GM21526 (cell line): ENCODE data around the gene LYST.
A peak's percentile ranks its signal among the peaks of the same experiment; 100 is the strongest.
"Not testable (repeated sequence)": the region's sequence is repeated elsewhere in the genome, so short reads cannot be mapped to it uniquely, and the experiment has no call there.

Experiments
- ATAC-seq: cut with Tn5 transposase; IDR thresholded peaks from one replicate; pipeline ENCODE4 v1.9.1; 2021; ENCODE audit warnings: moderate library complexity; ENCODE audit not compliant: unreplicated experiment, low FRiP score

The LYST gene

GRCh38 chr1:235643837-235644692, 222.6 kb downstream of the LYST start:
- no peak for ATAC-seq

GRCh38 chr1:235642943-235643371, 223.7 kb downstream of the LYST start:
- ATAC-seq: no peak

DNA sequence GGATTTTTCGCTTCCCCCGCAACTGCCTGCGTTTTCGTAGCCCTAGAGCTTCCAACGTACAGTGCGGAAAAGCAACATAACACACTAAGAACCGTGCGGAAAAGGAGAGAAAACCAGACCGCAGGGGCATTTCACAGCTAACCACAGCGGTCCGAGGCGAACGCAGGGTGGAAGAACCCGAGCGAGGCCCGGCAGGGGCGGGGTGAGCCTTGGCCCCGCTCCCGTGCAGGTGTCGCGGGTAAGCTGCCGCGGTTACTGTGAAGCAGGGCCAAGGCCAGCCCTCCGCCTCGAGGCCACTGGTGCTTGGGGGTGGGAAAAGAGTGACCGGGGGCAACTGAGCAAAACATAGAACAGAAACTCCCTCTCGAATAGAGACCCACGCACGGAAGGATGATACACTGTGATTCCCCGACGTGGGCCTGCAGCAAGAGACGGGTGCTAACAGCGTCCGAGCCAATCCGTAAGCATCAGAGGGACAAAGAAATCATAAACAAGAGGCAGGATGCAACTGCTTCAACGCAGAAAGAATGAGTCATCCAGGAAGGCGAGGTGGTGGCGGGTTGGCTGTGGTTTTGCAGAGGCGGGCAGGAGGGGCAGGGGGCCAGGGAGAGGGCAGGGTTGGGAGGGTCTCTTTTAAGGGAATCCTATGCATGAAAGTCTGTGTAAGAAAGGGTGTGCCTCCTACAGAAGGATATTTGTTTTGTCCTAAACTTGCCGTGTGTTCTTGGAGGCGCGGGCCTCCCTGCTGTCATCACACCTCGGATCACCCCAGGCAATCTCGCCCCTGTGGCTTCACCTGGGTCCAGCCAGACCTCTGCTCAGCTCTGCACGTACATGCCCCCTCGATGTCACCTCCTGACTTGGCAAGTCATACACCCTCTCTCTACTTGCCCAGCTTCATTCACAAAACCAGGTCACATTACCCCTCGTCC, 224.4 kb downstream of the LYST start:
- peak; percentile 50 for ATAC-seq

DNA sequence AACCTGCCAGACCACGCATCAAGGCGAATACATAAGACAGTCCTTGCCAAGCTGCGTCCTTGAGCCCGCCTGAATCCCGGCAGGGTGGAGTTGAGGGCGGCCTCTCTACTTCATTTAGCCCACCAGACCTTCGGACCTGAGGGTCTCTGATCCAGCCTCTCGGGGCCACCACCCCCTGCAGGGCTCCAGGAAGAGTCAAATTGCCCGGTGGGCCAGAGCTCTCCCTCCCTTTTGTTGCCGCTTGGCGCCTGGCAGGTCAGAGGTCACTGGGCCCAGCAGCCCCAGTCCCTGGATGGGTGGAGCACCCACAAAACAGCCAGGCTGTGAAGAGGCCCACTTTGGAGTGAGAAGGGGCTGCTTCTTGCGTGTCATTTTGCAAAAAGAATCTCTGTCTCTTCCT, 226.1 kb downstream of the LYST start:
- ATAC-seq: no peak

GRCh38 chr1:235639226-235640205, 227.2 kb downstream of the LYST start:
- ATAC-seq: no peak

DNA sequence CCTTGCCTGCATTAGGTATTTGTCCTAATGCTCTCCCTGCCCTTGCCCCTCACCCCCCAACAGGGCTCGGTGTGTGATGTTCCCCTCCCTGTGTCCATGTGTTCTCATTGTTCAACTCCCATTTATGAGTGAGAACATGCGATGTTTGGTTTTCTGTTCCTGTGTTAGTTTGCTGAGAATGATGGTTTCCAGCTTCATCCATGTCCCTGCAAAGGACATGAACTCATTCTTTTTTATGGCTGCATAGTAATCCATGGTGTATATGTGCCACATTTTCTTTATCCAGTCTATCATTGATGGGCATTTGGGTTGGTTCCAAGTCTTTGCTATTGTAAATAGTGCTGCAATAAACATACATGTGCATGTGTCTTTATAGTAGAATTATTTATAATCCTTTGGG, 228.1 kb downstream of the LYST start:
- ATAC-seq: not testable (repeated sequence)

- ATAC-seq: no peak
These were observed 228.8 kb downstream of the LYST start for GRCh38 chr1:235637756-235638534.

DNA sequence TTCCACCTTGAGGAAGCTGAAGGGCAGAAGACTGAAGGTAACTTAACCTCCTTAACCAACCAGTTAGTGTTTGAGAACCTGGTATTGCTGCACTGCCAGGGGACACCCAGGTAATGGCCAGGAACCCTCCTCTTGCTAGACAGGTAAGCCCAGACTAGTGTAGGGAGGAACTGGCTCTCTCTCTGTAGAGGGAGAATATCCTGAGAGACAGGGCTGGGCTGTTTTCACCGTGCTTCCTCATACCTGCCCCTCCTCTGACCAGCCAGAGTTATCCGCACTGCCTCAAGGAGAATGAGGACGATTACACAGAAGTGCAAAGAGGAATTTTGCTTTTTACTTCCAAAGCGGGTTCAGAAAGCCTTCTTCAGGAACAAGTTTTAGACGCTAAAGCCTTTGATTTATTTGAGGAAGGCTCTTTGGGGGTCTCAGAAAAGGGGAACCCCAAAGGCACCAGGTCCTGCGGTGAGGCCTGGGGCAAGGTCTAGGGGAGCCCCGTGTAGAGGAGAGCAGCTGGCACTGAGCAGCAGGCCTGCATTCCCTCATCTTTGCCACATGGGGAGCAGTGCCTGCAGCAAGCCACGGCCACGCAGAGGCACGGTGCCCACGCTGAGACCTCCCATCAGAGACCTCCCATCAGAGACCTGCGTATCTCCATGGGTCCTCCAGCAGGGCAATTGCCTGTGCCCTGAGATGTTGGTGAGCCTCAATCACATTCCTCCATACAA, 230.6 kb downstream of the LYST start:
- ATAC-seq: no peak

DNA sequence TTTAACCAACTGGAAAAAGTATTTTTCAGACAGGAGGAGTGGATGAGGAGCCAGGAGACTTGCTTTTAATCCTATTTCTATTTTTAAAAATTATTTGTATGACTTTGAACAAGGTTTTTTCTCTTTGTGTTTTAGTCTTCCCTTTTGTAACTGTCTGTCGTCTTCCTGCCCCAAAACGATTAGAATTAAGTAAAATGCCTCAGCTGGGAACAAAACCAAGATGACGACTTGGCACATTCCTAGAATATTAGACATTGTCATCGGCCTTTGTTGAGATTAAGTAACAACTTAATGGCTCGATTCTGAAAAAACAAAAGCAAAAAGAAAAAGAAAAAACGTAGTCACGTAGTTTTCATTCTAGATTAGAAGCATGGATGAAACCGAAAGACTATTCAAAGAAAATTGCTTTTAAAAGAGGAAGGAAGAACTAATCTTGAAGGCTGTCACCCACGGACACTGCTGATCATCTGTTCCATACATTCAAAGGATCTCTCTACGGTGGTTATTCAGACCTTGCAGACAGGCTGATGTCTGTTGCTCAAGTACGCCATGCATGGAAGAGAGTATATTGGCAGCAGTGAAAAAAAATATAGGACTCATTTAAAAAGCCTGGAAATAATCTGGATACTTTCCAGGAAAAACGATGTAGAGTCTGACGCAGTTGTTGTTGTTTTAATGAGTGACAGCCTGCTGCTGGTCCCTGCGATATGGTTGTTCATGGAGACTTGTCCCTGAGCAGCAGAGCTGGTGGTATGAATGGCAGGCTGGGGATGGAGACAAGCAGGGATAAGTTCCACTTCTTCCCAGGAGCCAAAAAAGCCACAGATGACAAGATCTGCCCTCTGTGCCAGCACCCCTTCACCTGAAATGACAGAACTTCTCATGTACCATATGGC, 234.0 kb downstream of the LYST start:
- ATAC-seq: peak; percentile 80

DNA sequence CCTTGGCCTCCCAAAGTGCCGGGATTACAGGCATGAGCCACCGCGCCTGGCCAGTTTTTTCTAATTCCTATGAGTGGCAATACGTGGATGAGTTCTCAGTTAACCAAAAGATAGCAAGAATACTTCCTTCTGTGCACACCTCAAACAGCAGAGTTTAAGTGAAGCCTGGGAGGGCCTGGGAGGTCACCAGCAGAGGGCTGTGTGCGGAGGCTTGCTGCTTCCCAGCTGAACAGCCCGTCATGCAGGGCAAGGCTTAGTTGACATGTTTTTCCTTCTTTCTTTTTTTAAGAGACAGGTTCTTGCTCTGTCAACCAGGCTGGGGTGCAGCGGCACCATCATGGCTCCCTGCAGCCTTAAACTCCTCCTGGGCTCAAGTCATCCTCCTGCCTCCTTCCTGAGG, 234.9 kb downstream of the LYST start:
- no peak for ATAC-seq

DNA sequence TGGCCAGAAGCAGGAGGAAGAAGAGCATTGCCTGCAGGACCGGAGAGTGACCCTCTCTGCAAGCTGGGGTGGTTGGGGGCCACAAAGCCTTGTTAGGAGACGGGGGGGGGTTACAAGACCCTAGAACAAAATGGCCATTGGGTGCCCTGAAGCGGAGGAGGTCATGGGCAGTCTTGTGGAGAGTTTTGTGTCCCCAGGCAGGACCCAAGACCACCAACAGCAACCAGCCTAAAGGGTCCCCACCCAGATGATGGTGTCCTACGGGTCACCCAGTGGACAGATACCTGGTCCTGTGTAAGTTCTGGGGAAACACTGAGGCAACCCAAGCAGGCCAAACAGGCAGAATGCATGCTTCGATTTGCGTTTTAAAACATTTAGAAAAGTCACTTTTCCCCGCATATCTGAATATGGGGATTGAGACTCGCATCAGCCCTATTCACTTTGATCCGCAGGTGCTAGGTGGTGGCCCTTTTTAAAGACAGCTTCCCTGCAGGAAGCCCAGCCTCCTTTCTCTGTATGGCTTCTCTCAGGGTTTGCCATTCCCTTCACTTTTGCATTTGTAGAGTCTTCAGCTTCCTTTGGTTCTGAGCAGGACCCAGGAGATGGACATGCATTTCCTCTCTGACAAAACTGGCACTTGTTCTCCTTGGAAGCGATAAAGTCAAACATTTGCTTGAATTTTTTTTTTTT, 238.2 kb downstream of the LYST start:
- no peak for ATAC-seq

GRCh38 chr1:235625831-235626230, 240.9 kb downstream of the LYST start:
- ATAC-seq: no peak

DNA sequence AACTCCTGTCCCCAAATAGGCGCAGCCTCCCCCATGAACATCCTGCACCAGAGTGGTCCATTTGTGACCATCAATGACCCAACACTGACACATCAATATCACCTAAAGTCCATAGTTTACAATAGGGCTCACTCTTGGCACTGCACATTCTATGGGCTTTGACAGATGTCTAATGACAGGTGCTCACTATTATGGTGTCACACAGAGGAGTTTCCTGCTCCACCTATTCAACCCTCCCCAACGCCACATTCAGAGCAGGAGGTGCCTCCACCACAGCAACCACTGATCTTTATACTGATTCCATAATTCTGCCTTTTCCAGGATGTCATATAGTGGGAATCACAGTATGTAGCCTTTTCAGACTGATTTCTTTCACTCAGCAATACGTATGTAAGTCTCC, 241.4 kb downstream of the LYST start:
- ATAC-seq: no peak

DNA sequence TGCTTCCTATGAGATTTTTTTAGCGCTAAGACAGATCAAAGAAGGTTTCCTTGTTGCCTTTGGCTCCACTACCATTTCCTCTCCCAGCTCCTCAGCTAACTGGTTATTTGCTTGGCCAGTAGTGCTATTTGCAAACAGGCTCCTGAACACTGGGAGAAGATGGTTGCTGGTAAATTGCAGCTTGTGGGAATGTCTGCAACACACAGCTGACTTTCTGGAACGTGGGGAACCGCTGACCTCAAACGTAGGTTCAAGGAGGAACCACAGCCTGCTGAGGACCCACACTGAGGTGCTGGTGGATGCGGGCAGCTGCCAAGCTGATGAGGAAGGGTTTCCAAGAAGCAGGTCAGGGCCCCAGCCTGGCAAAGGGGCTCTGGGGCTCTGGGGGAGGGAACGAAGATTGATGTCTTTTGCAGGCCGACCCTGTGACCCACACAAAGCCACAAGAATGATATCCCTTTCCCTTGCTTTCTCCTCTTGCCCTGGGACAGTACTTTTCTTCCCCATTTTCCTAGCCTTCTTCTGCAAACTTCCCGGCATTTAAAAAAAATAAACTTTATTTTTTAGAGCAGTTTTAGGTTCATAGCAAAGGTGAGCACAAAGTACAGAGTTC, 241.9 kb downstream of the LYST start:
- no peak for ATAC-seq

- ATAC-seq: no peak
These were observed 243.5 kb downstream of the LYST start for GRCh38 chr1:235622936-235623779.

DNA sequence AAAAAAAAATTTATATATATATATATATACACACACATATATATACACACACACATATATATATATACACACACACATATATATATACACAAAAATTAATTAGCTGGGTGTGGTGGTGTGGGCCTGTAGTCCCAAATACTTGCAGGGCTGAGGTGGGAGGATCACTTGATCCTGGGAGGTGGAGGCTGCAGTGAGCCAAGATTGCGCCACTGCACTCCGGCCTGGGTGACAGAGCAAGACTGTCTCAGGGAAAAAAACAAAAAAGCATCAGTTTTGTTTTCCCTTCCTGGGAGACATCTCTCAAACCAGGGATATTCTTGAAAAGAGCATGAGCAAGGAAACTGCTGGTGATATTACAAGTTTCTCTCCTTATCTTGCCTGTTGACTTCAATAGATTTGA, 247.6 kb downstream of the LYST start:
- not testable (repeated sequence) for ATAC-seq
